IMR-90 (cell line): ENCODE results near the gene SLC17A5. TPM values are rescaled to one million over a fixed set of nuclear protein-coding genes. Genes with fewer than 3 reads are reported as not detected.

Source experiments
- ATAC-seq: fragments of 200-7000 bp; cut with Tn5 transposase; 2 replicates; pipeline ENCODE4 v1.9.1; 2020; ENCODE audit warnings: low read depth, mild to moderate bottlenecking, moderate library complexity
- BruUV-seq: library from RNA; stranded (reverse); fragments of 400-500 nt; replicated peaks from 2 replicates; lab custom pipeline; 2021; lab: Mats Ljungman, UMichigan
- CTCF ChIA-PET: fragments of 300-600 bp; formaldehyde crosslinking; extraction: SDS; loops from one replicate; lab custom pipeline; 2021; ENCODE audit warnings: antibody characterized with exemption; lab: Yijun Ruan, JAX
- POLR2A ChIA-PET: fragments of 300-600 bp; sonication (Branson Sonifier 250); formaldehyde crosslinking; loops from one replicate; lab custom pipeline; 2022; ENCODE audit warnings: antibody characterized with exemption; ENCODE audit not compliant: unreplicated experiment; lab: Charles Lee
- DNase-seq: peaks from one replicate; pipeline ENCODE4 v3.0.0; 2013
- H2AFZ ChIP-seq: replicated peaks from 2 replicates; pipeline ENCODE3; 2013; ENCODE audit warnings: low read length, mild to moderate bottlenecking; ENCODE audit not compliant: poor library complexity
- H2AK5ac ChIP-seq: 2 replicates; pipeline ENCODE4 v1.6.1; 2013; ENCODE audit warnings: low read depth, low read length, inconsistent platforms
- H2AK9ac ChIP-seq: replicated peaks from 2 replicates; pipeline ENCODE3; 2013; ENCODE audit warnings: mild to moderate bottlenecking, low read depth, low read length, moderate library complexity; ENCODE audit not compliant: poor library complexity
- H2BK120ac ChIP-seq: 2 replicates; pipeline ENCODE4 v1.6.1; 2013; ENCODE audit warnings: low read depth, low read length, inconsistent platforms
- H2BK15ac ChIP-seq: 3 replicates; pipeline ENCODE4 v1.6.1; 2013; ENCODE audit warnings: low read depth, low read length, inconsistent platforms
- H2BK20ac ChIP-seq: 2 replicates; pipeline ENCODE4 v1.6.1; 2013; ENCODE audit warnings: low read depth, mild to moderate bottlenecking, inconsistent platforms, low read length, moderate library complexity
- H2BK5ac ChIP-seq: 2 replicates; pipeline ENCODE4 v1.6.1; 2013; ENCODE audit warnings: mild to moderate bottlenecking, low read depth, low read length, inconsistent platforms; ENCODE audit not compliant: poor library complexity, severe bottlenecking
- H3K14ac ChIP-seq: replicated peaks from 2 replicates; pipeline ENCODE4 v1.6.1; 2013; ENCODE audit warnings: low read depth, low read length, inconsistent platforms
- H3K18ac ChIP-seq: 2 replicates; pipeline ENCODE4 v1.6.1; 2013; ENCODE audit warnings: low read depth, low read length, control low read depth
- H3K23ac ChIP-seq: 2 replicates; pipeline ENCODE4 v1.6.1; 2013; ENCODE audit warnings: low read depth, low read length, inconsistent platforms
- H3K27ac ChIP-seq: 2 replicates; pipeline ENCODE4 v1.5.1; 2013; ENCODE audit warnings: mild to moderate bottlenecking, control low read depth, low read length; ENCODE audit not compliant: insufficient read depth
- H3K27me3 ChIP-seq: 2 replicates; pipeline ENCODE4 v1.6.1; 2013; ENCODE audit warnings: low read length; ENCODE audit not compliant: control insufficient read depth, insufficient read depth
- H3K36me3 ChIP-seq: 2 replicates; pipeline ENCODE4 v1.6.1; 2013; ENCODE audit warnings: low read length, mixed read lengths; ENCODE audit not compliant: control insufficient read depth, insufficient read depth
- H3K4ac ChIP-seq: 2 replicates; pipeline ENCODE4 v1.6.1; 2013; ENCODE audit warnings: low read depth, low read length, inconsistent platforms
- H3K4me1 ChIP-seq: 2 replicates; pipeline ENCODE4 v1.6.1; 2013; ENCODE audit warnings: low read length, mixed read lengths; ENCODE audit not compliant: control insufficient read depth, insufficient read depth
- H3K4me2 ChIP-seq: 2 replicates; pipeline ENCODE4 v1.6.1; 2013; ENCODE audit warnings: low read depth, mild to moderate bottlenecking, control low read depth, low read length, moderate library complexity
- H3K4me3 ChIP-seq: 2 replicates; pipeline ENCODE4 v1.5.1; 2013; ENCODE audit warnings: low read depth, mild to moderate bottlenecking, control low read depth, low read length, moderate library complexity; ENCODE audit not compliant: insufficient read depth
- H3K56ac ChIP-seq: 2 replicates; pipeline ENCODE4 v1.6.1; 2013; ENCODE audit warnings: low read length, inconsistent platforms; ENCODE audit not compliant: insufficient read depth; ENCODE audit errors: extremely low read depth
- H3K79me1 ChIP-seq, 2 experiments: 2 replicates each; pipeline ENCODE4 v1.6.1; 2013; ENCODE audit warnings: low read length in 2 of 2, inconsistent platforms in 1 of 2, low read depth in 1 of 2
- H3K9ac ChIP-seq: 2 replicates; pipeline ENCODE4 v1.6.1; 2013; ENCODE audit warnings: low read depth, low read length, control low read depth
- H3K9me1 ChIP-seq: 2 replicates; pipeline ENCODE4 v1.6.1; 2013; ENCODE audit warnings: low read length, inconsistent platforms; ENCODE audit not compliant: insufficient read depth
- H3K9me3 ChIP-seq: 2 replicates; pipeline ENCODE4 v1.6.1; 2013; ENCODE audit warnings: low read length; ENCODE audit not compliant: control insufficient read depth, insufficient read depth
- H4K20me1 ChIP-seq: 2 replicates; pipeline ENCODE4 v1.6.1; 2013; ENCODE audit warnings: low read length, inconsistent platforms; ENCODE audit not compliant: insufficient read depth
- H4K5ac ChIP-seq: 2 replicates; pipeline ENCODE4 v1.6.1; 2013; ENCODE audit warnings: mild to moderate bottlenecking, low read depth, low read length, control low read depth
- H4K8ac ChIP-seq, 2 experiments: 2 replicates each; pipeline ENCODE4 v1.6.1; 2013; ENCODE audit warnings: low read depth in 2 of 2, low read length in 2 of 2, control low read depth in 1 of 2, inconsistent platforms in 1 of 2
- H4K91ac ChIP-seq: 2 replicates; pipeline ENCODE4 v1.6.1; 2013; ENCODE audit warnings: low read depth, low read length, inconsistent platforms; ENCODE audit not compliant: insufficient read depth
- BHLHE40 ChIP-seq: fragments of 150-350 bp; IDR thresholded peaks from 2 replicates; pipeline ENCODE4 v1.6.1; 2016; ENCODE audit warnings: mild to moderate bottlenecking, low read depth, low read length
- CHD1 ChIP-seq: IDR thresholded peaks from 2 replicates; pipeline ENCODE4 v1.6.1; 2012; ENCODE audit warnings: low read depth, low read length, improper control_type of control experiment
- FOS ChIP-seq: fragments of 150-350 bp; IDR thresholded peaks from 2 replicates; pipeline ENCODE4 v1.6.1; 2016; ENCODE audit warnings: low read depth, low read length
- RAD21 ChIP-seq: IDR thresholded peaks from 2 replicates; pipeline ENCODE4 v1.6.1; 2012; ENCODE audit warnings: low read length, improper control_type of control experiment
- WGBS, 2 experiments: methylation state at CpG; one replicate each; pipeline versions ENCODE4 v1.1.5 to v1.1.7; 2013; ENCODE audit warnings: missing lambda C conversion rate in 2 of 2; ENCODE audit not compliant: insufficient read length in 1 of 2; ENCODE audit errors: extremely low coverage in 2 of 2; 5-methylcytosine and 5-hydroxymethylcytosine counted together
- dilution Hi-C: fragments of 300-500 bp; cut with HindIII; formaldehyde crosslinking; loops from one replicate; pipeline ENCODE4 v1.14.3; 2018; ENCODE audit warnings: low sequenced_read_pairs; ENCODE audit not compliant: unreplicated experiment
- in situ Hi-C: fragments of 300-500 bp; cut with MboI; formaldehyde crosslinking; loops from 3 replicates; pipeline ENCODE4 v1.14.3; 2019; ENCODE audit warnings: low sequenced_read_pairs, inconsistent platforms, mixed read lengths
- intact Hi-C: fragments of 100-400 bp; cut with micrococcal nuclease; formaldehyde crosslinking; loops from 2 replicates; pipeline ENCODE4 v1.10.0; 2022
- polyA plus RNA-seq, 3 experiments: library from polyadenylated mRNA; depleted of rRNA; stranded (reverse); fragments of >200 nt; gene quantifications; 2 replicates each; pipeline ENCODE4 v1.2.3, GENCODE V29; 2012; ENCODE audit warnings: low replicate concordance in 1 of 3
- total RNA-seq: library from RNA; depleted of rRNA; stranded (reverse); fragments of >200 nt; gene quantifications from 2 replicates; pipeline ENCODE4 v1.2.3, GENCODE V29; 2012
- TF ChIP-seq, protein P1 (sequence below): conservative IDR thresholded peaks from 2 replicates; pipeline ENCODE4 v1.5.1; 2012; ENCODE audit warnings: mild to moderate bottlenecking, low read depth, low read length, improper control_type of control experiment

The SLC17A5 gene
- total and polyA plus RNA-seq, 2 of the 4 experiments (the other 2 are of a cell fraction), result 20.8 to 27.2 TPM

DNA sequence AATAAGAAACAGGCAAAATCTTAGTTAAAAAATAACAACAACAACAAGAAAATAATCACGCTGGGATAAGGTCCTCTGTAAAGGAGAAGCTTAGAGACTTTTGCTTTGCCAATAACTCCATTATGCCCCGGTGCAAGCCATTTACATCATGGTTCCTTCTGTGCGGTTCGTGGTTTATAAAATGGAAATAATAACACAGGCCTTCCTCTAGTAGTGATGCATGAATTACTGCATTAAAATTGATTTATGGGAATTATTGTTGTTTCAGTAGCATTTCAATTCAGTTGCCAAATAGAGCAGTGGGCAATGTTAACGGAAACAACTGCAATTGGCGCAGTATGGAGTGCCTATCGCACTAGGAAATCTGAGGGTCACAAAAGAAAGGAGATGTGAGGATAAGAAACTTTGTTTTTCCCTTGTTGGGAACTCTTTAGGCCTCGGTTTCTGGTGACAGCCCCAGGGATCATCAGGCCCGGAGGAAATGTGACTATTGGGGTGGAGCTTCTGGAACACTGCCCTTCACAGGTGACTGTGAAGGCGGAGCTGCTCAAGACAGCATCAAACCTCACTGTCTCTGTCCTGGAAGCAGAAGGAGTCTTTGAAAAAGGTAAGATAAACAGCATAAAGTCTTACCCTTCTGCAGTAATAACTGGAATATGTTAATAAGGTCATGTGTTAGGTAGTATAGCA lies 43.3 kb upstream of the SLC17A5 start (continued):
- no peak for TF ChIP-seq RAD21

- Histone ChIP-seq H3K27me3 (no peaks in the 10 kb centered on the region), H4K20me1 (no peaks in the 10 kb centered on the region), H2AK9ac (peak within 1 kb of the TSS; percentile 35), H2AFZ (peak within 1 kb of the TSS; percentile 95), H3K4me2 (peak within 1 kb of the TSS; percentile 96), H4K91ac (peak within 1 kb of the TSS; percentile 83), H3K23ac (peak within 1 kb of the TSS; percentile 94), H2BK15ac (peak within 1 kb of the TSS; percentile 81), H3K14ac (peak within 1 kb of the TSS; percentile 88), H4K8ac (peak within 1 kb of the TSS; percentile 62 to 89), H3K56ac (peak within 1 kb of the TSS; percentile 73), H3K4me3 (peak within 1 kb of the TSS; percentile 74), H3K9me1 (peaks cover 9% of the 10 kb centered on the region), H2AK5ac (peak within 1 kb of the TSS; percentile 15; the same call in 1 of the 2 replicates), H3K9ac (peak within 1 kb of the TSS; percentile 79), H2BK120ac (peak within 1 kb of the TSS; percentile 92), H2BK5ac (peak within 1 kb of the TSS; percentile 79), H3K9me3 (no peaks in the 10 kb centered on the region), H3K79me1 (peaks cover 15 to 36% of the 10 kb centered on the region in 2 experiments), H2BK20ac (peak within 1 kb of the TSS; percentile 72; the same call in 1 of the 2 replicates), H3K27ac (peak within 1 kb of the TSS; percentile 71), H3K36me3 (no peaks in the 10 kb centered on the region), H4K5ac (peak within 1 kb of the TSS; percentile 97), H3K4ac (peak within 1 kb of the TSS; percentile 89), H3K4me1 (peaks cover 6% of the 10 kb centered on the region), H3K18ac (peak within 1 kb of the TSS; percentile 90)
- ATAC-seq, result peak; percentile 81
- in situ Hi-C loops, result no loop called here
- dilution Hi-C loops, result no loop called here
- intact Hi-C loops, result no loop called here
- 0 out of 2 replicates have a peak, but pooled peaks have one; percentile 41 for TF ChIP-seq CHD1
- TF ChIP-seq, protein P1, sequence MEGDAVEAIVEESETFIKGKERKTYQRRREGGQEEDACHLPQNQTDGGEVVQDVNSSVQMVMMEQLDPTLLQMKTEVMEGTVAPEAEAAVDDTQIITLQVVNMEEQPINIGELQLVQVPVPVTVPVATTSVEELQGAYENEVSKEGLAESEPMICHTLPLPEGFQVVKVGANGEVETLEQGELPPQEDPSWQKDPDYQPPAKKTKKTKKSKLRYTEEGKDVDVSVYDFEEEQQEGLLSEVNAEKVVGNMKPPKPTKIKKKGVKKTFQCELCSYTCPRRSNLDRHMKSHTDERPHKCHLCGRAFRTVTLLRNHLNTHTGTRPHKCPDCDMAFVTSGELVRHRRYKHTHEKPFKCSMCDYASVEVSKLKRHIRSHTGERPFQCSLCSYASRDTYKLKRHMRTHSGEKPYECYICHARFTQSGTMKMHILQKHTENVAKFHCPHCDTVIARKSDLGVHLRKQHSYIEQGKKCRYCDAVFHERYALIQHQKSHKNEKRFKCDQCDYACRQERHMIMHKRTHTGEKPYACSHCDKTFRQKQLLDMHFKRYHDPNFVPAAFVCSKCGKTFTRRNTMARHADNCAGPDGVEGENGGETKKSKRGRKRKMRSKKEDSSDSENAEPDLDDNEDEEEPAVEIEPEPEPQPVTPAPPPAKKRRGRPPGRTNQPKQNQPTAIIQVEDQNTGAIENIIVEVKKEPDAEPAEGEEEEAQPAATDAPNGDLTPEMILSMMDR, result no peak
- peak; percentile 13; the same call in 1 of the 2 replicates for TF ChIP-seq BHLHE40
- TF ChIP-seq FOS, result peak; percentile 46
- peak; percentile 73 for DNase-seq
- WGBS, 2 experiments, result no CpG with 5 or more reads among the region's 61 CpGs
- ChIA-PET POLR2A (no interaction called here), CTCF (interaction anchor here (0.7 to 1.0 kb wide), 2 partner anchors 27 to 192 kb away, joined by 3 to 5 read pairs; no protein-coding TSS in a partner anchor)
- BruUV-seq, result no TSS peak
These were observed 42.0 kb upstream of the SLC17A5 start, which contains the start of gene CD109 for GRCh38 chr6:73695619-73696421. TSS of gene CD109 (plus strand) at chr6:73696203. CDS start at chr6:73696216, 13 bp downstream.
